Measurements from ENCODE around the gene NOD1. TPM values are rescaled to one million over a fixed set of nuclear protein-coding genes. Genes with fewer than 3 reads are reported as not detected.

The NOD1 gene
- total RNA-seq, 1 donor = 17.8 TPM

- DNase-seq (ENCODE audit: low read depth in 2 of 3, low spot score in 2 of 3) = no peak
Measured at GRCh38 chr7:30379741-30380140, 98.8 kb downstream of the NOD1 start.

GRCh38 chr7:30379131-30379530 is 99.5 kb downstream of the NOD1 start:
- DNase-seq (ENCODE audit: low read depth in 2 of 3, low spot score in 2 of 3) = no peak

- no peak for DNase-seq (ENCODE audit: low read depth in 2 of 3, low spot score in 2 of 3)
Measured at GRCh38 chr7:30378275-30378674, 100.3 kb downstream of the NOD1 start.

Other genes with a start within 250 kb of the NOD1 start
- 12.7 TPM for gene ZNRF2, start 194.2 kb downstream of the NOD1 start, total RNA-seq
- gene GGCT, start 26.0 kb upstream of the NOD1 start, total RNA-seq = 17.8 TPM
- 49.5 TPM for gene GARS1, start 116.1 kb upstream of the NOD1 start, total RNA-seq
- gene CRHR2, start 203.7 kb upstream of the NOD1 start, total RNA-seq = not detected